ENCODE measurements around the gene EPS8L2. TPM values are rescaled to one million over a fixed set of nuclear protein-coding genes. Genes with fewer than 3 reads are reported as not detected.

EPS8L2 gene
- total and polyA plus RNA-seq, 2 donors (not counting 1 experiment from before 2014, with no cell fraction given), result 13.9 to 22.7 TPM

DNA sequence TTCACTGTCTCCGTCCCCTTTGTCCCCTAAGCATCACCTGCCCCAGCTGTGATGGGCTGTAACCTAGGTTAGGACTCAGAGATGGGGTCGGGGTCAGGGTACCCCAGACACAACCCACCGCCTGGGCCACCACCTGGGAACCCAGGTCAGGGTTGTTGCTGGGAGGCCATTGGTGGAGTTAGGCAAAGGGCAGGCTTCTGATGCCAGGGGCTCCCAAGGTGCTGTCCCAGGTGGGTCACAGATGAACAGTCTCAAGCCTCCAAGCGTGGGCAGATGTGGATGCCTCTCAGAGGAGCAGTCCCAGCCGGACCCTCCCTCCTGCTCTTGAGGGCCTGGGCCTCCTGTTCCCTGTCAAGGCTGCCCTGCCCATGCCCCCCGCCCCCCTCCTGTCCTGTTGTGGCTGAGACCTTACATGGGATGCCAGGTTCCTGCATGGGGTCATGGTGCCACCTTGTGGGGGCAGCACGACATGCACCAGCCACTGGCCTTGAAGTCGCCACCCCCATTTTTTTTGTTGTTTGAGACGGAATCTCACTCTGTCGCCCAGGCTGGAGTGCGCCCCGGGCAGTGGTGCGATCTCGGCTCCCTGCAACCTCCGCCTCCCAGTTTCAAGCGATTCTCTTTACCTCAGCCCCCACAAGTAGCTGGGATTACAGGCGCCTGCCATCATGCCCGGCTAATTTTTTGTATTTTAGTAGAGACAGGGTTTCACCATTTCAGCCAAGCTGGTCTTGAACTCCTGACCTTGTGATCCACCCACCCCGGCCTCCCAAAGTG, 59.2 kb downstream of the EPS8L2 start:
- ATAC-seq (ENCODE audit: low read depth), result peak; percentile 86
- no peak for TF ChIP-seq EZH2 (IDR thresholded peaks at IDR 0.05; ENCODE audit: borderline replicate concordance, insufficient read depth, low read depth, low read length, poor library complexity, severe bottlenecking)
- TF ChIP-seq, protein P1, sequence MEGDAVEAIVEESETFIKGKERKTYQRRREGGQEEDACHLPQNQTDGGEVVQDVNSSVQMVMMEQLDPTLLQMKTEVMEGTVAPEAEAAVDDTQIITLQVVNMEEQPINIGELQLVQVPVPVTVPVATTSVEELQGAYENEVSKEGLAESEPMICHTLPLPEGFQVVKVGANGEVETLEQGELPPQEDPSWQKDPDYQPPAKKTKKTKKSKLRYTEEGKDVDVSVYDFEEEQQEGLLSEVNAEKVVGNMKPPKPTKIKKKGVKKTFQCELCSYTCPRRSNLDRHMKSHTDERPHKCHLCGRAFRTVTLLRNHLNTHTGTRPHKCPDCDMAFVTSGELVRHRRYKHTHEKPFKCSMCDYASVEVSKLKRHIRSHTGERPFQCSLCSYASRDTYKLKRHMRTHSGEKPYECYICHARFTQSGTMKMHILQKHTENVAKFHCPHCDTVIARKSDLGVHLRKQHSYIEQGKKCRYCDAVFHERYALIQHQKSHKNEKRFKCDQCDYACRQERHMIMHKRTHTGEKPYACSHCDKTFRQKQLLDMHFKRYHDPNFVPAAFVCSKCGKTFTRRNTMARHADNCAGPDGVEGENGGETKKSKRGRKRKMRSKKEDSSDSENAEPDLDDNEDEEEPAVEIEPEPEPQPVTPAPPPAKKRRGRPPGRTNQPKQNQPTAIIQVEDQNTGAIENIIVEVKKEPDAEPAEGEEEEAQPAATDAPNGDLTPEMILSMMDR (IDR thresholded peaks at IDR 0.05), result peak; percentile 74
- intact Hi-C loops (cut with micrococcal nuclease), result loop anchor here (1.0 kb wide), 4 partner anchors 37 to 317 kb away; no protein-coding TSS in a partner anchor
- DNase-seq, result peak; percentile 81
- Histone ChIP-seq H2AFZ (ENCODE audit: insufficient read depth, low read depth, low read length, poor library complexity, severe bottlenecking) (no peak overlapping the region), H3K4me3 (ENCODE audit: control extremely low read depth in 1 of 5, extremely low read depth in 1 of 5, insufficient read depth in 1 of 5, low read depth in 2 of 5, low read length in 4 of 5) (no peak overlapping the region), H3K27ac (ENCODE audit: low read length in 2 of 2) (peak overlapping the region in 1 of 2 donors; percentile 12), H3K9me3 (ENCODE audit: control extremely low read depth in 1 of 3, control insufficient read depth in 2 of 3, insufficient read depth in 1 of 3, low read length in 2 of 3) (no peaks in the 10 kb centered on the region), H3K27me3 (replicated peaks in 1 of 4; ENCODE audit: control extremely low read depth in 1 of 4, control insufficient read depth in 3 of 4, insufficient read depth in 4 of 4, low read length in 3 of 4) (no peaks in the 10 kb centered on the region), H4K20me1 (ENCODE audit: control insufficient read depth, insufficient read depth, low read length, poor library complexity, severe bottlenecking) (peaks cover 17% of the 10 kb centered on the region), H3K4me2 (replicated peaks; ENCODE audit: low read depth, low read length, poor library complexity, severe bottlenecking) (no peak overlapping the region), H3K4me1 (ENCODE audit: control insufficient read depth in 2 of 2, insufficient read depth in 2 of 2, low read length in 2 of 2) (no peaks in the 10 kb centered on the region), H3K79me2 (ENCODE audit: control insufficient read depth, insufficient read depth, low read length) (no peaks in the 10 kb centered on the region), H3K36me3 (replicated peaks in 1 of 2; ENCODE audit: control extremely low read depth in 1 of 2, control insufficient read depth in 1 of 2, extremely low read depth in 1 of 2, insufficient read depth in 2 of 2, low read length in 1 of 2) (peaks cover 2 to 46% of the 10 kb centered on the region in 2 experiments), H3K9ac (ENCODE audit: low read length) (no peak overlapping the region)
- Mint-ChIP-seq H3K27ac (peak overlapping the region; percentile 50), H3K4me1 (peaks cover 2% of the 10 kb centered on the region), H3K9me3 (ENCODE audit: insufficient read depth) (no peaks in the 10 kb centered on the region), H3K27me3 (no peaks in the 10 kb centered on the region), H3K4me3 (no peak overlapping the region)
- CTCF ChIA-PET, result interaction anchor here (1.3 to 3.4 kb wide), 5 partner anchors 15 to 210 kb away, joined by 4 to 16 read pairs (median 8); no protein-coding TSS in a partner anchor
- 79% methylated on average over 10 of the region's 19 CpGs for WGBS (ENCODE audit: insufficient coverage)
- POLR2A ChIA-PET, result no interaction called here

DNA sequence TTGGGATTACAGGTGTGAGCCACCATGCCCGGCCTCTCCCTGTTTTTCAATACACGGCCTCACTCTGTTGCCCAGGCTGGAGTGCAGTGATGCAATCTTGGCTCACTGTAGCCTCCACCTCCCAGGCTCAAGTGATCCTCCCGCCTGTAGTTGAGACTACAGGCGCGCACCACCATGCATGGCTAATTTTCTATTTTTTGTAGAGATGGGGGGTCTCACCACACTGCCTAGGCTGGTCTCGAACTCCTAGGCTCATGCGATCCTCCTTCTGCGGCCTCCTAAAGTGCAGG, 59.7 kb downstream of the EPS8L2 start:
- ATAC-seq (ENCODE audit: low read depth), result no peak
- Histone ChIP-seq H3K27me3 (replicated peaks in 1 of 4; ENCODE audit: control extremely low read depth in 1 of 4, control insufficient read depth in 3 of 4, insufficient read depth in 4 of 4, low read length in 3 of 4) (no peaks in the 10 kb centered on the region), H3K79me2 (ENCODE audit: control insufficient read depth, insufficient read depth, low read length) (no peaks in the 10 kb centered on the region), H3K4me3 (ENCODE audit: control extremely low read depth in 1 of 5, extremely low read depth in 1 of 5, insufficient read depth in 1 of 5, low read depth in 2 of 5, low read length in 4 of 5) (no peak overlapping the region), H3K27ac (ENCODE audit: low read length in 2 of 2) (no peak overlapping the region), H2AFZ (ENCODE audit: insufficient read depth, low read depth, low read length, poor library complexity, severe bottlenecking) (no peak overlapping the region), H3K4me1 (ENCODE audit: control insufficient read depth in 2 of 2, insufficient read depth in 2 of 2, low read length in 2 of 2) (no peaks in the 10 kb centered on the region), H3K9me3 (ENCODE audit: control extremely low read depth in 1 of 3, control insufficient read depth in 2 of 3, insufficient read depth in 1 of 3, low read length in 2 of 3) (no peaks in the 10 kb centered on the region), H3K9ac (ENCODE audit: low read length) (no peak overlapping the region), H3K4me2 (replicated peaks; ENCODE audit: low read depth, low read length, poor library complexity, severe bottlenecking) (no peak overlapping the region), H3K36me3 (replicated peaks in 1 of 2; ENCODE audit: control extremely low read depth in 1 of 2, control insufficient read depth in 1 of 2, extremely low read depth in 1 of 2, insufficient read depth in 2 of 2, low read length in 1 of 2) (peaks cover 0 to 49% of the 10 kb centered on the region in 2 experiments), H4K20me1 (ENCODE audit: control insufficient read depth, insufficient read depth, low read length, poor library complexity, severe bottlenecking) (peaks cover 17% of the 10 kb centered on the region)
- WGBS (ENCODE audit: insufficient coverage), result 98% methylated on average over 6 of the region's 8 CpGs
- no peaks in the 10 kb centered on the region for H3K9me3 Mint-ChIP-seq (ENCODE audit: insufficient read depth)
- intact Hi-C loops (cut with micrococcal nuclease), result loop anchor here (1.0 kb wide), 4 partner anchors 37 to 317 kb away; no protein-coding TSS in a partner anchor
- H3K4me1 Mint-ChIP-seq, result peaks cover 2% of the 10 kb centered on the region
- no peaks in the 10 kb centered on the region for H3K27me3 Mint-ChIP-seq
- no peak for TF ChIP-seq EZH2 (IDR thresholded peaks at IDR 0.05; ENCODE audit: borderline replicate concordance, insufficient read depth, low read depth, low read length, poor library complexity, severe bottlenecking)
- TF ChIP-seq, protein P1 (IDR thresholded peaks at IDR 0.05), result no peak
- CTCF ChIA-PET, result interaction anchor here (0.7 to 3.4 kb wide), 4 partner anchors 19 to 211 kb away, joined by 3 to 16 read pairs (median 6); partner anchors contain the start of gene TALDO1
- no peak for DNase-seq
- no peak overlapping the region for H3K4me3 Mint-ChIP-seq
- H3K27ac Mint-ChIP-seq, result no peak overlapping the region
- POLR2A ChIA-PET, result no interaction called here
